ENCODE measurements around the gene AMPD3.

Gene AMPD3

DNA sequence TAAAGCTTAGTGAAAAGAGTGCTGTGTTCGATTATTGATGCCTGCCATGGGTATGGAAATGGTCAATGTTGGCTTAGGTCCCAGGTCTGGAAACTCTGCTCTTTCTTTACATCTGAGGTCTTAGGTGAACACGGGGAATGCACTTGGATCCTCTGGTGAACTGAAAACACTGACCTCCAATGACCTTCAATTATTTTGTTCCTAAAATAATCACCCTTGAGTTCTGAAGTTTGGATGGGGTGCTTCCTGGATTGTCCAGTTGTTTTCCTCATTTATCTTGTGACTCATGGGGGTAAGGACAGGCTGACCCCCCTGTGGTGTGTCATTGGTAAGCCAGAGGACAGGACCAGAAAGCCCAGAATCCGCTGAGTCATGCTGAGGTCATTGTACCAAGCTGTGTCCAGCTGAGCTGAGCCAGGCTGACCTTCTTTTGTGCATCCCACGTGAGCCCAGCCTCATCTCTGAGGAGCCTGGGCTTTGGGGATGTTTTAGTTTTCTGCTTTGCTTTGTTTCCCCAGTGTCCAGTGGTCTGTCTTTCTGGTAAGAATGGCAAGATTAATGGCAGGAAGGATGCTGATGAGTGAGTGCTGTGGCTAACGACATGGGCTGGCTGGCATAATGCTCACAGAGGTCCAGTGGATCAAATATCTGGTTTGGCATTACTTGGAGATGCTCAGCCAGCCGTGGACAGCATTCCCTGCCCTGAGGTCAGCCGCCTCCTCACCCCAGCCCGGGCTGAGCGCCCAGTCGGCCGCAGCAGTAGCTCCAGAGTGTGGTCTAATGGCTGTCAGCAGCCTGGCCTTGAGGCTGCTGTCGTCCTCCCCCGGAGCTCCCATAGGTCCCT lies 35.6 kb downstream of the AMPD3 start:
- no peak for DNase-seq

DNA sequence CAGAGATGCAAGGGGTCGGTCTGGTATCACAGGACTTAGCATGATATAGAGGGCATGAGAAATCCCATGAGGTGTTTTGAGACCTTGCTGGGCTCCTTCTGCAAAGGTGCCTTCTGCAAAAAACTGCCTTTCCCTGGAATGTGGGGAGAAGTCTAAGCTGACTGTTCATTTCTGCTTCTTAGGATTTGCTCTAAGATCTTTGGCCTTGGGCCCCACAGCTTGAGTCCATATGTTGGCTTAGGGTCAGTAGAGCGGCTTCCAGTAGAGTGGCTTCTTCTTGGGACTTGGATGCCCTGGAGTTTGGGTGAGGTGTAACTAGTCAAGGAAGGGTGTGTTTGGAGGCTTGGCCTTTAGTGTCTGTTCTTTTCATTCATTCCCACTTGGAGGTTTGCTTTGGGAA lies 37.0 kb downstream of the AMPD3 start:
- no peak for DNase-seq

DNA sequence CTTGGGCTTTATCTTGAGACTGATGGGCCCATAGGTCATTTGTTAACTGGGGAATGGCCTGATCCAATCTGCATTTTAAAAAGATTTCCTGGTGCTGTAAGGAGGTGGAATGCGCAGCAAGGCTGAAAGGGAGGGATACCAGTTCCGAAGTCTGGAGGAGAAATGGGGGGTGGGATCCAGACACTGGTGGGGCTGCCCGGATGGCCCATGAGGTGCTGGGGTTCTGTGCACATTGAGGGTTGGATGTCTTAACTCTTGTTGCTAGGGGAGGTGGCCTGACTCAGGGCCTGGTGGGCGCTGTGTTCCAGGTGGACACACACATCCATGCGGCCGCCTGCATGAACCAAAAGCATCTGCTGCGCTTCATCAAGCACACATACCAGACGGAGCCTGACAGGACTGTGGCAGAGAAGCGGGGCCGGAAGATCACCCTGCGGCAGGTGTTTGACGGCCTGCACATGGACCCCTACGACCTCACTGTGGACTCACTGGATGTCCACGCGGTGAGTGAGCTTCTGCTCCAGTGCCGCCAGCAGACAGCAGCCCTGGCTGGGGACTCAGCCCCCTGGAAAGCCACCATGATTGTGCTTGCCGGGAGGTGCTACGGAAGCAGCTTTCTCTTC lies 38.1 kb downstream of the AMPD3 start:
- DNase-seq = no peak

DNA sequence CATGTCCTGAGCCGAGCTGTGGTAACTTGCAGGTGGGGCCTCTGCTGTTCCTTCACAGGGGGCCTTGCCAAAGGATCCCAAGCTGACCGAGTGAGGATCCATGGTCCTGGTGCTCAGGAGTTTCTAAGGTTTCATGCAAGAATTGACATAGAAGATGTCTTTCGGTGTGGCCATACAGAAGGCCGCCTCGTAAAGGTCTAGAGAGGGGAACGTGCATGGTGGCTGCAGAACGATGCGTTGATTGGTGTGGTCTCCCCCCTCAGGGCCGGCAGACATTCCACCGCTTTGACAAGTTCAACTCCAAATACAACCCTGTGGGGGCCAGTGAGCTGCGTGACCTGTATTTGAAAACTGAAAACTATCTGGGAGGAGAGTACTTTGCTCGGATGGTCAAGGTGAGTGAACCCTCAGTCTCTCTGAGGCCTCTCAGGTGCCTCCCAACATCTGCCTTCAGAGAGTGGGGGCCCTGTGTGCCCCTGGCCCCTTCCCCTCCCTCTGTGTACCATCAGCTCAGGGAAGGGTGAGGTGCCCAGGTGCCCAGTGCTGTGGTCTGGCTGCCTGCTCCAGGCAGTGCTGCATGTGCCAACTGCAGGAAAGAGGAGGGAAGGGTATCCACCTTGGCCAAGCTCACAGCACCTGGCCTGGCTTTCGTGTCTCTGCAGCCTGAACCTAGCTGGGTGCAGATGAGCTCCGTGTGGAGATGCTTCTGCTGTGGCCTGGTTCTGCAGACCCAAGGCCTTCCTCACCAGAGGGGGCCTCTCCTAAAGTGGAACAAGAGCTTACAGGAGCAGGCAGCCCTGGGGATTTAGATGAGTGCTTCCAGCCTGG lies 39.8 kb downstream of the AMPD3 start:
- DNase-seq = no peak

DNA sequence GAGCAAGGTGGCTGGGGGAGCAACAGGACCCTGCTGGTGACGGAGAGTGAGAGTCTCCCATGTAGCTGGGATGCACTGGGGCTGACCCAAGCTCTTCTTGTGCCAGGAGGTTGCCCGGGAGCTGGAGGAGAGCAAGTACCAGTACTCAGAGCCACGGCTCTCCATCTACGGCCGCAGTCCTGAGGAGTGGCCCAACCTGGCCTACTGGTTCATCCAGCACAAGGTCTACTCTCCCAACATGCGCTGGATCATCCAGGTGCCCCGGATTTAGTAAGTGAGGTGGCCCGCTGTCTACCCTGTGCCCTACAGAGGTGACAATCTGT lies 40.4 kb downstream of the AMPD3 start:
- no peak for DNase-seq

DNA sequence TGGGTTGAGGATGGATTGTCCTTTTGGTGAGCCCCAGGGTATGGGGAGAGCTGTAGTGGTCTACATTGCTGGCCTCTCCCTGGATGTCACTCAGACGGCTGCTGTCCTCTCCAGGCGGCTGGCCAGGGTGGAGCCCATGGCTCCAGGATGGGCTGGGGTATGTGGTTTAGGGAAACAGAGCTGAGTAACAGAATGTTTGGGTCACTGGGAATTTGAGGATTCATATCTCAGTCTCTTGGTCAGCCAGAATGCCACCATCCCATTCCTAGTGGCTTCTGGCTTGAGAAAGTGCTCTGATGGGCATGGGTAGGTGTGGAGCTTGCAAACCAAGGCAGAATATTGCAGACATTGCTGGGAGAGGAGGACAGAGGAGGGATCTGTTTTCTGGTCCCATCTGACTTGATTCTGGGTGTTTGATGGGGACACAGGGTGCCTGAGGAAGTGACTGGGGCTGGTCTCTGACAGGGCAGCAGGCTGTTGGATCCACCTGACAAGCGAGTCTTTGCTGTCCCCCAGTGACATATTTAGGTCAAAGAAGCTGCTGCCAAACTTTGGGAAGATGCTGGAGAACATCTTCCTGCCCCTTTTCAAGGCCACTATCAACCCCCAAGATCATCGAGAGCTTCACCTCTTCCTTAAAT lies 41.4 kb downstream of the AMPD3 start:
- DNase-seq = no peak

DNA sequence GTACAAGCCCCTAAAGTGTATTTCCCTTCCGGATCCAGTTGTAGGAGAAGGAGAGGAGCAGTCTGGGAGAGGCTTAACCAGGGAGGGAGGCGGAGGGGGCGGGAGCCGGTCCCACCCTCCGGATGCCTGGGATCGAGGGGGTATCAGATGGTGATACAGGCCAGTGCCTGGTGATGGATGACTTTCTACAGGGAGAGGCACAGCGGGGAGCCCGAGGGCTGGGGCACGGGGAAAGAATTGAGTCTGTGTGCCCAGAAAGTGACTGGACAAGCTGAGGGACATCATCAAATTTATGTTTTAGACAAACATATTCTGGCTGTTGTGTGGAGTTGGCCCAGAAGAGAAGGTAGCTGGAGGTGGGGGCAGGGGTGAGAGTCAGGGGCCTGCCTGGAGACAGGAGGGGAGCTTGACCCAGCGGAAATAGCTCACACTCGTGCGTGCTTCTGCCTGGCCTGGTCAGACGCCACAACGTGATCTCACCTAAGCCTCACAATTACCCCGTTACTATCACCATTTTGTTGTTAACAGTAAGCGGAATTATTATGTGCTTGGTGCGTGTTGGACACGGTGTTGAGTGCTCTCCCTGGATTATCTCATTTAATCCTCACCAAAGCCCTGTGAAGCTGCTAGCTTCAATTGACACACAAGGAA lies 42.4 kb downstream of the AMPD3 start:
- no peak for DNase-seq

DNA sequence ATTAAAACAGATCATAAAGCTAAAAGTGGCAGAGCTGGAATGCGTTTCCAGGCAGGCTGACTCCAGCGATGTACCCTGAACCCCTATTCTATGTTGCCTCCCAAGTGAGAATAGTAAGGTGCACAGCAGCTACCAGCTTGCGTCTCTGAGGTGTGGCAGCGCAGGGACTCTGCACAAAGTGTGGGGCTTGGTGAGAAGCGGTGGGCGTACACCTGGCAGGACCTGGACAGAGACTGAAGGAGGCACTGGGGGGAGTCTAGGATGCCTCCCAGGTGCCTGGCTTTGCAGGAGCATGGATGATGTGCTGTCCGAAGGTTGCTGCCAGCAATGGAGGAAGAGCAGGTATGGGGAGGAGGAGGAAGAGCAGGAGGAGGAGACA lies 42.9 kb downstream of the AMPD3 start:
- DNase-seq = no peak

DNA sequence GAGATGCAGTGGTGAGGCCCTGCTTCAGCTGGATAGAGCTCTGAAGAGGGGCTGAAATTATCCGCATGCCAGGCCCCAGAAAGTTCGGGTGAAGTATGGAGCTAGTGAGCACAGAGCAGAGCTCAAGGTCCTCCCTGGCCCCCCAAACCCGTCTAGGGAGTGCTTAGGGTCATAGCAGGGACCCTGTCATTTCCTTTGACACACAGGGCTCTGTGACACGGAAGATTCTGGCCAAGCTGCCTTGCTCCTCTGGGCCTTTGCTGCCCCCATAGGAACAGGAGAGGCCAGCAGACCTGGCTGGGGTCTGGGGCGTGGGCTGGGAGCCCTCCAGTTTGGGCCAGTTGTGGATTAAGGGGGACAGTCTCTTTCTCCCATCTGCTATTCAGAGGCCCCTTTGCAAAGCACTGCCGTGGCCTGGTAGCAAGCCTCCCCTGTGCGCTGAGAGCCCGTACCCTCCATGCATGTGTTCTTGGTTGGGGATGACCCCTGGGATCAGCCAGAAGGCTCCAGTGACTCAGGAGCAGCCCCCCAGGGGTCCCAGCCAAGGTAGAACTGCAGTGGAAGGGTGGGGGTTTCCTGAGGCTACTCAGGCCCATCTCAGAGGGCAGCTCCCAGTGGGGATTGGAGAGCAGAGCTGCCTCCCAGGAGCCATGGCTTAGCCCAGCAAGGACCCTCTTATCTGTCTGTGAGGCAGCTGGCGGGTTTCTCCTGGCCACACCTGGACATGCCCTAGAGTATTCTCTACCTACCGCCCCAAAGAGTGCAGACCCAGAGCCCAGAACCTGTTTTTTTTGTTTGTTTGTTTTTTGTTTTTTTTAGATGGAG lies 43.6 kb downstream of the AMPD3 start:
- no peak for DNase-seq

DNA sequence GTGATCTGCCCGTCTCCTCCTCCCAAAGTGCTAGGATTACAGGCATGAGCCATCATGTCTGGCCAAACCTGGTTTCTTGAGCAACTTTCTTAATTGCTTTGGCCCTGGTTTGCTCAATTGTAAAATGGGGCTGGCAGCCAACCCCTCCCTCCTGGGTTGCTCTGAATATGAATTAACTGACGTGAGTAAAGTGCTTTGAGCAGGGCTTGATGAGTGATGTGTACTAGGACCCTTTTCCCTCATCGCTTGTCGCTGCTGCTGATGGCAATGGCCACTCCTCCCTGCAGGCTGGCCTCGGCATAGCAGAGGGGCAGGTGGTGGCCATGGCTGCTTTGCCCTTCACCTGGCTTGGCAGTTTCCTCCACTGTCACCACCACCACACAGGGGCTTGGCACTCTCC lies 44.4 kb downstream of the AMPD3 start:
- no peak for DNase-seq

DNA sequence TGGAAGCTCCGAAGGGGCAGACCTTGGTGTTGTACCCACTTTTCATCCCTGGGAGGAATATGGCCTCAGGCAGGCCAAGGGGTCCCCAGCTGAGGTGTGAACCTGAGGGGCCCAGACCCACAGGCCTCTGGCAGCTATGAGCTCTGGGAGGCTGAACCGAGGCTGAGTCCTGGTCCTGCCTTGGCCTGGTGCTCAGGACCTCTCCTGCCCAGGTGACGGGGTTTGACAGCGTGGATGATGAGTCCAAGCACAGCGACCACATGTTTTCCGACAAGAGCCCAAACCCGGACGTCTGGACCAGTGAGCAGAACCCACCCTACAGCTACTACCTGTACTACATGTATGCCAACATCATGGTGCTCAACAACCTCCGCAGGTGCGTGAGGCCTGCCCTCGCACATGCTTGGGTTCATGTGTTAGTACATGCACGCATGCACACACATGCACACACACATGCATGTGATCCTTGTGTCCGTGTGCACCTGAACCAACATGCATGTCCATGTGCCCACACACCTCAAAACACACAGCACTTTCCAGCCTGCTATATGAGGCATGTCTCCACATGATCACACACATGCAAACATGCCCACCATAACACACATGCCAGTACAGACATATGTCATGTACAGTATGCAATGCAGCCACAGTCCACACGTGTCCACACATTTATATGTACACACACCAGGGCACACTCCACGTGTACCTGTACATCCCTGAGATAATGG lies 45.0 kb downstream of the AMPD3 start:
- DNase-seq = no peak

DNA sequence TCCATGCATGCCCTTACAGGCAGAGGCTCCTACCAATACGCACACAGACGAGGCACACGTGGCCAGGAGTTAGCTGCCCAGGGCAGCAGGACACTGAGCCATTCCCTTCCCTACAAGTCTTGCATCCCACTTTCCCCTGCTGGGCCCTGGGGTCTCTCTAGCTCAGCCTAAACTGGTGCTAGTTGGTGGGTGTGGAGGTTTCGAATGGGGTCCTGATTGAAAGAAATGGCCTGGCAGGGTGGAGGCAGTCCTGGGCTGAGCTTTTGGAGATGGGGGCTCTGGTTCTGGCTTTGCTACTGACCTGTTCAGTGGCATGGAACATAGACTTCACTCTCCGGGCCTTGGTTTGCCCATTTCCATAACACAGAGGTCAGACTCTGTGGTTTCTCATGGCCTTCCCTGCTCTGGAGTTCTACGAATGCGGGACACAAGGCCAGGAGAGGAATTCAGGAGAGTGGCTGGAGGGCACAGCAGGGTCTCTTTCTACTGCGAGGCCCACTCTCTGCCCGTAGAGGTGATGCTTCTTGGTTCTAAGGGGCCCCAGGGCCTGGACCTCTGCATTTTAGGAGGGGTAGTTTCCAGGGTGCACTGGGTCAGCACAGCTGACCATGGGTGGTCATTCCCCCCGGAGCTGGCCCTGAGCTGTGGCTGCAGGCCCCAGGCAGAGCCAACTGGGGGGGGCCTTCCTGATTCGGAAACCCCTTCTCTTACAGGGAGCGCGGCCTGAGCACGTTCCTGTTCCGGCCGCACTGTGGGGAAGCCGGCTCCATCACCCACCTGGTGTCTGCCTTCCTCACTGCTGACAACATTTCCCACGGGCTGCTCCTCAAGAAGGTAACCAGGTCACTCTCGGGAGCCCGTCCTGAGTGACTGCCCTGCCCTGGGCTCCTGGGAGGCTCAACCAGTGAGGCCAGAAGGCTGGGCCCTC lies 46.0 kb downstream of the AMPD3 start:
- DNase-seq = no peak

DNA sequence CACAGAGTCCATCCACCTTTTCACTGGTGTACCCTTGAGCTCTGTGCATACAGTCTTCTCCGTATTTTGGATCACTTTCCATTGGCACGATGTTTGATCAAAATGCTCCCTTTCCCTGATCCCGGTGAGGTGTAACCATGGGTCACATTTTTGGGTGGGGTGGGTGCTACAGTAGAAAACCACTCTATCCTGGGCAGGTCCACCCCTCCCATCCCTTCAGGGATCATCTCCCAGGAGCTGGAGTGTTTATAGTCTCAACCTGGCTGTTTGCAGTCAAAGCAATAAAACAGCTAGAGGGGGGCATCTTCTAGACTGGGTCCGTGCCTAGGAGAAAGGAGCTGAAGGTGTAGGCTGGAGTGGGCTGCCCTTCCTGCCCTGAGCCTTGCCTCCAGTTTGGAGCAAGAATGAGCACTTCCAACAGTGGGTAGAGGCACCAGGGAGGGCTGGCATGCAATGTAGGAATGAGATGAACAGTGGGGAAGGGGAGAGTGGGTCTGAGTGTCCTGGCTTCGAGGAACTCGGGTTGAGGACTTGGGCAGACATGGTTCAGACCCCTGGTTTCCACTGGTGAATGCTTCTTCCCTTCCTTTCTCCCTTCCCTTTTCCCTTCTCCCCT lies 47.1 kb downstream of the AMPD3 start:
- DNase-seq = no peak

DNA sequence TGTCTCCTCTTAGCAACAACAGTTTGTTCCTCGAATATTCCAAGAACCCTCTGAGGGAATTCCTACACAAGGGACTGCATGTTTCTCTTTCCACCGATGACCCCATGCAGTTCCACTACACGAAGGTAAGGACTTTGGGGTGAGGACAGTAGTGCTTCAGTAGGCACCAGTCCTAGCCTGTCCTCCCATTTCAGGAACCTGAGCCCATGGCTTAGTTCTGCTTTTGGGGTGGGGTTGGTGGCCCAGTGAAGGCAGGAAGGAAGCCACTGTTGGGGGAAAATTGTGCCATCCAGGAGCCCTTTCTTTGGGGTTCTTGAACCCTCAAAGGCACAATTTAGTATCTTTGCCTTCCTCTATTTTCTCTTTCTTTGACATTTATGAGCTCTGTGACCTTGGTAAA lies 47.7 kb downstream of the AMPD3 start:
- no peak for DNase-seq

DNA sequence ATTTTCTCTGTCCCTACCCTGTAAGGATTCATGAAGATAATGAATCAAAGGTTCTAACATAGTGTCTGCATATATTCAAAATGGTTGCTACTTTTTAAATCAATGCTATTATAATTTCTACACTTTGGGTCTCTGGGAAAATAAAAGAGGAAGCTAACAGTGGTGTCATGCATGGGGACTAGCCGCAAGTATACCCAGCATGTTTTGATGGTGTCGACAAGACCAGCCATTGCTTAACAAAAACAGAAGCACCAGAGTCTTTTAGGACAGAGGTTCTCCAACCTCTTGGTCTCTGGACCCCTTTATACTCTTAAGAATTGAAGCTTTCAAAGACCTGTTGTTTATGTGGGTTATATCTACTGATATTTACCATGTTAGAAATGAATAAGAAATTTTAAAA lies 48.2 kb downstream of the AMPD3 start:
- no peak for DNase-seq

DNA sequence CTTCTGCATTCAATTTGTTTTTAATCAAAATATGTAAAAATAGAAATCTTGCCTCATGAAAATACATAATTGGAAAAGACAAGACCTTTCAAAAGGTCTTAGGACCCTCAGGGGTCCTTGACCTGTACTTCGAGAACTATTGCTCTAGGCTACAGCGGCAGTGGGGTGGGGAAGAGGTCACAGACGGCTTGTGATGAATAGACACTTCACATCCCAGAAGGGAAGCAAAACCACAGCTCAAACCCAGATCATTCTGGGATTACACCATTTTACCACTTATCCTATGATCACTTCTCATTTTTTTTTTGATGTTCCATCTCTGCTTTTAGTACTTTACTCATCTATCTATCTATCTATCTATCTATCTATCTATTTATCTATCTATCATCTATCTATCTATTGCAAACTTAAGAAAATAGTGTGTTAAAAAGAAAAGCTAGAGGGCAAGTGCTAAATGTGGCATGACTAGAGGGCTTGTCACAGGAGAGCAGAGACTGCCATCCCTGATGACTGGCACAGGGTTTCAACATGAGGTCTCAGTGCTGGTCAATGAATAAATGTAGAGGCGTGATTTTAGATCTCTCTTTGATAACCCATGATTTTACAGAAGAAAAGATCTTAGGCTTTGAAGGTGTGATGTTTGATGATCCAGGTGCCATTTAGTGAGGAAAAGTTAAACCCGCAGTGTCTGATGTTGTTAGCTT lies 48.9 kb downstream of the AMPD3 start:
- DNase-seq = peak; percentile 79

DNA sequence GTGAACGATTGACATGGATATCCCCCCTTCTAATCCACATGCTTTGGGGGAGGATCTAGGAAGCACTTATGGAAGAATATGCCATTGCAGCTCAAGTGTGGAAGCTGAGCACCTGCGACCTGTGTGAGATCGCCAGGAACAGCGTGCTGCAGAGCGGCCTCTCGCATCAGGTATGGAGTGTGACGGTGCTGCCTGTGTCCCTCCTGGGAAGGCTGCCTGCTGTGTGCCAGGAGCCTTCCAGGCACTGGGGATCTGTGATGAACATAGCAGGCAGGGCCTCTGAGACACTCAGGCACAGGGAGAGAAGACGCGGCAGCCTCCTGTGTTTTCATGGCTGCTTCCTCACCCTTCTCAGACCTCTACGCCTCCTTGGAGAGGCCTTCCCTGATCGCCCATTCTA lies 49.4 kb downstream of the AMPD3 start:
- peak; percentile 87 for DNase-seq

DNA sequence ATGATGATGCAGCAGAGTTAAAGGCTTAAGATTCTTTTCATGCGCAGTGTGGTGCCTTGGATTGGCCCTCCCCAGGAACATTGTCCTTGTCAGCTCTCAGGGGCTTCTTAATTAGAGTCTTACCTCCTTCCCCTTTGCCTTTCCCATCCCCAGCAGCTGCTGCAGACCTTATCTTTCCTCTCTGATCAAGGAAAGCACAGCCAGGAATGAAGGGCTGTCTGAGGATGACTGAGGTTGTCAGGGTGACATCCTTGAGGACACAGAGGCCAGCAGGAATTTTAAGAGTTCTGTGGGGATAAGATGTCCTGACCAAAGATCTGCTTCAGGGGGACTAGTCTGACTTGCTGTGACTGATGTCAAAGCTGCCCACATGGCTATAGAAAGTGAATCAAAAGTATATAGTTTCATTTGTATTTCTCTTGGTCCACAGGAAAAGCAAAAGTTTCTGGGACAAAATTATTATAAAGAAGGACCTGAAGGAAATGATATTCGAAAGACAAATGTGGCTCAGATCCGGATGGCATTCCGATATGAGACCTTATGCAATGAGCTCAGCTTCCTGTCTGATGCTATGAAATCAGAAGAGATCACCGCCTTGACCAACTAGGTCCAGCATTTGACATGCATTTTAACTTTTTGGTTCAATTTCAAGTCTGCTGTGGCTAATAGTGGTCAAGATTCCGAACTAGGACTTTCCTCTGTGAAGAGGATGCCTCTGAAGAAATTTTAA lies 50.4 kb downstream of the AMPD3 start:
- peak; percentile 4 for DNase-seq
